ENCODE results near the gene AGAP1.

The AGAP1 gene

DNA sequence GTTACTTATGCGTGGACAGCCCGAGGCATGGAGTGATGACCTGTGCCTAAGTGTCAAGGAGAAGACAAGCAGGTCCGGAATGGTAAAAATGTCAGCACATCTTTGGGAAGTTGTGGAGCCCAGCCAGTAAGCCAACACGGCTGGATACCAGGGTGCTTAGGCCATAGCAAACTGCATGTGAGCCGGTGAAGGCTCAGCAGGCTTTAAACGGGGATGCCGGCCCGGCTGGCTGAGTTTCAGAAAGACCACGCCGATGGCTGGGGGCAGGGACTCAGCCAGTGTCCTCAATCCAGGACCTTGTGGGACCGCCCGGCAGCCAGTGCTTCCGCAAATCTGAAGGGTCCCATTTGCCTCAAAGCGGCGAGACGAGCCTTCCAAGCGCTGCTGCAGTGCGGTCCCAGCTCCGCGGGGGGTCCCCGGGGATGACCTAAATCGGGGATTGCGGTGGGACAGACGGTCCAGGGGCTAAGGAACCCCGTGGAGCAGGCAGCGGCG, 946 bp upstream of the AGAP1 start:
- DNase-seq = no peak

DNA sequence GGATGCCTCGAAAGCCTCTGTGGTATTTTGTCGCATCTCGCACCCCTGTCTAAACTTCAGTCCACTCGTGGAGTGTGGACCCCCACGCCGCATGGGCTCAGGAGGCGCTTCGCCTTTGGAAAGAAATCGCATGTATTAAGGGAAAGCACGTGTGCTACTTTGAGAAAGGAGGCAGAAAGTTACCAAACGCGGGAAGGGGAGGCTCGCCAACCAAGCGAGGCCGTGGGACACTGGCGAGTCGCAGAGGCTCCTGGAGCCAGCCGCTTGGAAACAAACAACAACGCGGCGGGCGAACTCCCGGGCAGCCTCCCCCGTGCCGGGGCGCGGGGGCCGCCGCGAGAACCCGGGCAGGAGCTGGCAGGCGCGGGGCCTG, 455 bp upstream of the AGAP1 start:
- DNase-seq = no peak

DNA sequence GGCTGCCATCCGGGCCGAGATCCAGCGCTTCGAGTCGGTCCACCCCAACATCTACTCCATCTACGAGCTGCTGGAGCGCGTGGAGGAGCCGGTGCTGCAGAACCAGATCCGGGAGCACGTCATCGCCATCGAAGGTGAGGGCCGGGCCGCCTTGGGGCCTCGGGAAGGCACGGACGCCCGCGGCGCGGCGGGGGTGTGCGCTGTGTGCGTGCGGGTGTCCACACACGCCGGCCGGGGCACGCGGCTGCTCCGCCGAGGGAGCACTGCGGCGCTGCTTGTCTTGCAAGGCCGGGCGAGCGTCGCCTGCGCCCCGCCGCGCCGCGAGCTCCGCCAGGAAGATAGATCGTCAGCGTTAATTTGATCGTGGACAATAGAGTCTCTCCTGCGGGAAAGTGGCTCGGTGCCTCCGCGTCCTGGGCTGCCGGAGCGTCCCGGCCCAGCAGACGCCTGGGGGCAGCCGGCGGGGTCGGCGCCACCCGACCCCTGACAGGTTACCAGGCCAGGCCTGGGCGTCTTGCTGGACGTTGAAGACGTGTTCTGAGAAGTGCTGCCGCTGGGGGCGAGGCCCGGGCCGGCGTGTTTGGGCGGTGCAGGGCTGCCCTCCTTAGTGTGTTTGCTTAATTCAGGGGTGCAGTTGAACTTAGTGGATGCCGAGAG, 1.0 kb downstream of the AGAP1 start:
- DNase-seq = no peak

DNA sequence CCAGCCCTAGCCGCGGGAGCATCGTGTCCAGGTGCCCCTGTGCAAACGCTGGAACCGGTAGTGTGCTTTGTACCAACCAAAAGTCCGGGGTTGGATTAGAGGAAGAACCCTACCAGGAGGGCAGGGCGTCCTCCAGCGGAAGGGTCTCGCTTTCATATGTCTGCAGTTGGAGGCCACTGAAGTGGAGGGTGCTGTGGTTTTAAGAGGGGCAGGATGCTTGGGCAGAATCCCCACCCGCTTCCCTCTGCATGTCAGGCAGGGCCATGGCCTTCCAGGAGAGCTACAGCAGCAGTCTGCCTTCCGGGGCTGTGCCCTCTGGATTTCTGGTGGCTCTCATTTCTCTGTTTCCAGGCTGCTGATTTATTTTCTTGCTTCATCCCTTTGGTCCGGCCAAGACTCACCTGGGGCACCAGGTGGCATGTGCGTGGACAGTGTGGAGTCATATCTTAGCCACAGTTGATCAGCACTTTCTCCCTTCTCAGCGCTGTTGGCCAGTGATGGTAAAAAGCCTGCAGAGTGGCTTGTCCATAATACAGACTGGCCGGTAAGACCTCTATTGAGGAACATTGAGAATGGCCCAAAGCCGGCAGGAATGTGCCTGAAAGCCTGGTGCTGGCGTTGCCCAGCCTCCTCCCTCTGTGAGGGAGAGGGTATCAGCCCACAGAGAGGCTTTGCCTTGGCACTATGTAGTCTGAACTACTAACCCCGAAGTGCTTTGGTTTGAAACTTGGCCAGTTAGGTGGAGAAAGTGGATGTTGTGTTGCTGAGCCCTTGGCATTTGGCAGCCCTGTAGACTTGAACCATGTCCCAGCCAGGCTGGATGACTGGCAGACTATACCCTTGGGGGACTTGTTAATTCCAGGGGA, 1.8 kb downstream of the AGAP1 start:
- no peak for DNase-seq

DNA sequence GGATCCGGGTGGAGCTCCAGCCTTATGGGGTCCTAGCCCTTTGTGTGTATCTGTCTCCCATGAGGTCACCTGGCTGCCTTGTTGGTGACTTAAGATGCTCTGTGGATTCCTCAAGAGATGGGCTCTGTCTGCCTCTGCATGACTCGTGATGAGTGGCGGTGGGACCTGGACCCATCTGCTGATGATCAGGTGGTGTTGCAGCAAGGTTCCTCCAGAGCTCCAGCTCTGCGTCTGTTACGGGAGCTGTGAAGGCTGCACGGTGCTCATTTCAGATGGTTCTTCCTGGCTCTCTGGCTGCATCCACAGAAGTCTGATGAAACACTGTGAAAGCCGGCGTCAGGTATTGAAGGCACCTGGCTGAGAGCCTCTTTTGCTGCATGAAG, 2.4 kb downstream of the AGAP1 start:
- no peak for DNase-seq

DNA sequence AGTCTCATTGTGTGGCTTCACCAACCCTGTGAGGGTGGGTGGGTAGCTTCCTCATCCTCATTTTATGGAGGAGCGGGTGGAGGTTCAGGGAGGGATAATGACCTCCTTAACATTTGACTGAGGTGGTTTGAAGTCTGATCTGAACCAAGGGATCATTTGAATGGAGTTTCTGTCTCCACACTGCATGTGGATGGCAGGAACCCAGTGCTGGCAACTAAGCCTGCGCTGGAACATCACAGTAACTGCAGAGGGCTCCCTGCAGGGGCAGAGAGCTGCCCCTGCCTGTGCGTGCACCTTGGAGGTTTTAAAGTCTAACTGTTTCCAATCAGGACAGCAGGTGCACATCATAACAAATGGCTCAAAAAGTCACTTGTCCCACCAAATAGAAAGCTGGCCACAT, 3.3 kb downstream of the AGAP1 start:
- no peak for DNase-seq

DNA sequence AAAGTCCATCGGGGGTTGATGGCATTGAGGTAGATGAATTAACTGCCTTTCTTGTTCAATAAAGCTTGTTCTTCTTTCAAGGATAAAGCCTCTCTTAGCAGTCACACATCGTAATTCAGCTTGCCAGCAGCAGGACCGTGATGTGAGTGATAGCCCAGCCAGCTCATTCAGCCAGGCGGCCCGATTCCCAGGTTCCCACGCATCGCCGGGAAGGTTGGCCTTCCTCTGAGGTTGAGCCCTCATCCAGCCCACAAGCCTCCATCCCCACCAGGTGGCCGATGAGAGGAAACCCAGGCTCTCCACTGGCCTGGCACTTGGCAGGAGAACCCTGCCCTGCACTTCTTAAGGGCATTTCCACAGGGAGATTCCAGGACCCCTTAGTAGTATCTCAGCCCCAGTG, 4.7 kb downstream of the AGAP1 start:
- DNase-seq = no peak

DNA sequence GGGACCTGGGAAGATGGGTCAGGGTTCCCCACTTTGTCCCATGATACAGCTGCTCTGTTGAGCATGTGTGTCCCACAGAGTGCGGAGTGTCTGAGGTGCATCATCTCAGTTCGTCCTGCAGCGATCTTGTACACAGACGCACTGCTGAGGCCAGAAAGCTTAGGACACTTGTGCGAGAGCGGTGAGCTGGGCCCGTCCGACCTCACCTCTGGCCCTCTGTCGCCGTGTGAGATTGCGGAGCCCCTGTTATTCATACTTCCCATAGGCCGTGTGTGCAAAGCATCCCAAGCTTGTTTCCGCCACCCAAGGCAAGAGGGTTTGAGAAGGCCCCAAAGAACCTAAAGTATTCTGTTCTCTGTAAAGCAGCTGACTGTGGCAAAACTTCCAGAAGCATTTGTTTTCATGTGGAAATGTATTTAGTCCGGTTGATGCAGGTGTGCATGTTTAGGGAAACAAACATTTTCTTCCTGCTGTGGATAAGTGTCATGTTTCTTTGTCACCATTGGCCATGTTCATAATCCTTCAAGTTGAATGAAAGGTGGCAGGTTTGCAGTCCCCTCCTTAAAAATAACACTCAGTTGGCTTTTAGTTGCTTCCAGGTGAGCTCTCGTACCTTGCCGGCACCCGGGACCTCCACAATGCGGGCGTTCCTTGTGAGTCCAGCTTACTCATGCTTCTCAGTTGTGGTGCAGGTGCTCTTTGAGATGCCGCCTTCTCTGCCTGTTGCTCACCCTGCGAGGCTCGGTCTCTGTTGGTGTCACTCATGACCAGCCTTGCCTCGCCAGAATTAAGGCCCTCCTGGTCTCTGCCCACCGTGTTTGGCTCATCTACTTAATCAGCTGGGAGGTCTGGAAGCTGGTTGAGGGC, 5.3 kb downstream of the AGAP1 start:
- DNase-seq = no peak

DNA sequence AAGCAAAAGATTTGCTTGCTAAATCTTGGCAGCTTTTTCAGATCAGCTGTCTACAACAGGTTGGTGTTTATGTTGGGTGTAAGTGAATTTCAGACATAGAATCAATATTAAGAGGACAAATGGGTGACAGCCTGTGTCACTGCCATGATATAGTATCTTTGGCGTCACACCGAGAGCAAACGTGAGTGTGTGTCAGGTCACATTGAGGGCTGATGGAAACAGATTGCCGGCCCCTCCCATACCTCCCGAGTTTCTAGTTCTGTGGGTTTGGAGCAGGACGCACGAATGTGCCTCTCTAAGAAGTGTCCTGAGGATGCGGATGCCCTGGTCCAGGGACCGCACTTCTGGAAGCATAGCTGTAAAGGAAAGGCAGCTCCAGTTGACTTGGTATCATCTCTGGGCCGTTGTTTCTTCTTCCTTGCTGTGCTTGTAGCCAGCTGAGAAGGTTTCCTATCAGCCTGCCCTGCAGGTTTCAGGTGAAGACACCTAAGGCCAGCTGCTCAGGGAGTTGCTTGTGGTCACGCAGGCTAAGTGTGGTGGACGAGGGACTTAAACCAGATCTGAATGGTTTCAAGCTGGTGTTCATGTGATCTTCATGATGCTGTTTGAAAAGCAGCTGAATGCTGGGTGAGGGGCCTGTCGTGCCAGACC, 6.4 kb downstream of the AGAP1 start:
- DNase-seq = no peak

DNA sequence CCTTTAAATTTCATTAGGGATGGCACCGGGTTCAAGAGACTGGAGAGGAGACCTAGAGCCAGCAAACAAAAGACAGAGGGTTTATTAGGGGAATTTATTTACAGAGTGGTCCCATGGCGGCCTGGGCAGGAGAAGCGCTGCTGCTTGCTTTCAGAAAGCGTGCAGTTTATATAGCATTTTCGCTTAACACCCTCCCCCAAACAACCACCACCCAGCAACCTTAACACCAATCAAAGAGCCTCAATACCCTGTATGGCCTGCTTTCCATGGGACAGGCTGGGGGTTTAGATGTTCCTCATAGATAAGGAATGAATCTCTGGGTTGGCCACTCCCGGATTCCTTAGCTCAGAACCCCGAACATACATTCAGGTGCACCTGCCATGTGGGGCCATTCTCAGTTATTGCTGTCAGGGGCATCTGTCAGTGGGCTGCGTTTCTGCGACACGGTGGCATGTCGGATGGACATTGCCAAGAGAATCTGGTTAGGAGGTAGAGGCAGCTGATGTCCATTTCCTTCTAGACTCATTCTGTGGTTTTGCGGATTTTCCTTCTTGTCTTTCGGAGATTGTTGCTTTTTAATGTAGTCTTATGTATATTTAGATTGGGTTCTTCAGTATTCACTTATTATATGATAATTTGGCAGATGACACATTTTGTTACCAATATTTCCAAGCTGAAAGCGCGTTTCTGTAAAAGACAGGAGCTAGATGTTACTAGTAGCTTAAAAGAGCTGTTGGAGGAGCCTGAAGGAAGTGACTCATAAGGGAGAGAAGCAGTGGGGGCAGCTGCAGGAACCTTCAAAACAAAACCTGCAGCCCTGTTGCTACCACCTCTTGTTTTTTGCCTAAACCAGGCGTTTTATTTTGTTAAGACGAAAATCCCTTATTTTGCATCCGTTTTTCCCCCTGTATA, 7.2 kb downstream of the AGAP1 start:
- no peak for DNase-seq

DNA sequence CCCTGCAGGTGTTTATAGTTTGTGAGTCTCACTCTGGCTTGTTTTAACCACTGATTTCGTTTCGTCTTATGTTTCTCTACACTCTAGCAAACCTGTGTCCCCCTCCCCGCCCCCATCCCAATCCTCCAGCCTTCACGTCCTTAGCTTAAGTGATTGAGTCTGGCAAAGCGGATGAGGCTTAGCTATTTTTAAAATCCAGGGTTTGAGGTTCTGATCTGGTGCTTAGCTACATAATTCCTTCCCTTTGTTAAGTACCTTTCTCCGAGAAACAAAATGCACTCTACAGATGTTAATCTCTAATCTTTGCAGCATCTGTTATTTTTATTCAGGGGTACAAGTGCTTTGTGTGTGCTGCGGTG, 7.8 kb downstream of the AGAP1 start:
- no peak for DNase-seq

DNA sequence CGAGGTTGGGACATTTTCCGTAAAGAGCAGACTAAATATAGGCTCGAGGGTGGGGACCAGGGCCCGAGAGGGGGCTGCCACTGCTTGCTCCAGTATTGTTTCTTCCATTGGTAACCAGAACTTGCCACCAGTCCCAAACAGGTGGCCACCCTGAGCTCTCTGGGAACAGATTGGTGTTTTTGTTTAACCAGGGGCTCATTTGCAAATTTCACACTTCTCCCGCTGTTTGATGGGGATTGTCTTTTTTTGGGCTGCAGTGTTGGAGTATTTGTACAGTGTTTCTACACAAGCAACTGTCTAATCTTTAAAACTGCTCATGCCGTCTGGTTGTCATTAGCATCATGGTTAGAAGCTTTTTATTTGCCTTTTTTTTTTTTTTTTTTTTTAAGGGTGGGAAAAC, 8.5 kb downstream of the AGAP1 start:
- no peak for DNase-seq

DNA sequence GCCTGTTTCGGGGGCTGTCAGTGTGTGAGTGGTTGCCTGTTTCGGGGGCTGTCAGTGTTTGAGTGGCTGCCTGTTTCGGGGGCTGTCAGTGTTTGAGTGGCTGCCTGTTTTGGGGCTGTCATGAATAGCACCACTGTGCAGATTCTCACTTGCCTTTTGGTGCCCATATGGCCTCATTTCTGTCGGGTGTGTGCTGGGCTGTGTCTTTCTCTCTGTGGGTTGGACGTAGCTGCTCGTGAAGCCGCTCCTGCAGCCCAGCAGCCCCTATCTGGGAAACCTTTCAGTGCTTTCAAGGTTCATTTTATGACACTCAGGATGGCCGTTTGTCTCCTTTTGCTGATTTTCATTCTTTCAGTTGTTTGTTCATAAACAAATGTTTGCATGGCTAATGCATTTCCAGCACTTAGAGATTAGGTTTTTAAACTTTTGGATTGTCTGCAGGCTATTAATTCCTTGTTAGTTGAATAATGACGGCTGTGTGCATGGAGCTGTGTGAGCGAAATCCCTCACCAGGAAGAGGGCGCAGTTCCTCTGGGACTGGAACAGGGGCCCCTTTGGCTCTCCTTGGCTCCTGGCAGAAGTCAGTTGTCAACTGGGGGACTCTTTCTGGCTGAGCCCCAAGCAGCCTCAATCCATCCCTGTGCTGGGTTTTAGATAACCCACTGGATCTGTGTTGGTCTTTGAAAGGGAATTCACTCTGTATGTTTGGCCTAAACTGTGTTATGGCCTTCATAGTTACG, 10.8 kb downstream of the AGAP1 start:
- no peak for DNase-seq

DNA sequence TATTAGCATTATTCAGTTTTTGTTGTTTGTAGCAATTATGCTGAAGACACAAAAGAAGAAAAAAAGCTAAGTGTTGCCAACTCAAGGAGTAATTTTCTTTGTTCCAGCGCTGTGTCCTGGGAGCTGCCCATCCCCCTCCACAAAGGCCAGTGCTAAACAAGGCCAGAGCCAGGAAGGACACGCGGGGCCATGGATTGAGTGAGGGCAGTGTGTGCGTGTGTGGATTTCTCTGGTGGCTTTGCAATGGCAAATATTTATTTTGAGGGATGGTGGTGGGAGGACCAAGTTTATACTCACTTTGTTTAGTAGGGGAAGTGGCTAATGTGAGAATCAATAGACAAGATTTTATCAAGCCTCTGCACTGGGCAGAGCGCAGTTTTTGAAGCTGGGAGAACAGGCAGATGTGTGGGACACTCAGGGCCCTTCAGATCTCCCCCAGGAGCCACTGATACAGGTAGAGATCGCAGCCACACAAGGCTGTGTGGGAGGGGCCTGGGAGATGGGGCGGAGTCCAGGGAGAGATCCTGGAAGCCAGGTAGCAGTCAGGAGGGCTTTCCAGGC, 11.4 kb downstream of the AGAP1 start:
- DNase-seq = no peak

DNA sequence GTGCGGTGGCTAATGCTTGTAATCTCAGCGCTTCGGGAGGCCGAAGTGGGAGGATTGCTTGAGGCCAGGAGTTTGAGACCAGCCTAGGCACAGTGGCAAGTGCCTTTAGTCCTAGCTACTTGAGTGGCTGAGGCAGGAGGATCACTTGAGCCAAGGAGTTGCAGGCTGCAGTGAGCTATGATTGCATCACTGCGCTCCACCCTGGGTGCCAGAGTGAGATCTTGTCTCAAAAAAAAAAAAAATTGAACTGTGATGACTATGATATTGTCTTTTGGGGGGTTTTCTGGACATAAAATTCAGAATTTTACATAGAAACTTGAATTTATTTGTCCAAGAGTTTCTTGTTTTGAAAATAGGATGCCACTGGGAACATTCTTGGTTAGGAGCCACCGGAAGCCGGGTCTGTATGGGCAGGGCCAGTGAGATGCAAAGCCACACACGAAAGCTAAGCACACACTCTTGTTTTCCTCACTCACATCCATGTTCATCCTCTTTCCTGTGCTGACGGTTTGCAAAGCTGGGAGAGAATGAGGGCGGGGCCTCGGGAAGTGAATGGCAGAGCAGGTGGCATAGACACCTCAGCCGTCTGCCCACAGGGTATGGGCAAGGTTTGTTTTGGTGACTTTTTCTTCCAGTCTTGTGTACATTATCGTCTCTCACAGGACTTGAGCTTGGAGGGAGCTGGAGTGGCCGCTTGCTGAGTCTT, 12.6 kb downstream of the AGAP1 start:
- no peak for DNase-seq

DNA sequence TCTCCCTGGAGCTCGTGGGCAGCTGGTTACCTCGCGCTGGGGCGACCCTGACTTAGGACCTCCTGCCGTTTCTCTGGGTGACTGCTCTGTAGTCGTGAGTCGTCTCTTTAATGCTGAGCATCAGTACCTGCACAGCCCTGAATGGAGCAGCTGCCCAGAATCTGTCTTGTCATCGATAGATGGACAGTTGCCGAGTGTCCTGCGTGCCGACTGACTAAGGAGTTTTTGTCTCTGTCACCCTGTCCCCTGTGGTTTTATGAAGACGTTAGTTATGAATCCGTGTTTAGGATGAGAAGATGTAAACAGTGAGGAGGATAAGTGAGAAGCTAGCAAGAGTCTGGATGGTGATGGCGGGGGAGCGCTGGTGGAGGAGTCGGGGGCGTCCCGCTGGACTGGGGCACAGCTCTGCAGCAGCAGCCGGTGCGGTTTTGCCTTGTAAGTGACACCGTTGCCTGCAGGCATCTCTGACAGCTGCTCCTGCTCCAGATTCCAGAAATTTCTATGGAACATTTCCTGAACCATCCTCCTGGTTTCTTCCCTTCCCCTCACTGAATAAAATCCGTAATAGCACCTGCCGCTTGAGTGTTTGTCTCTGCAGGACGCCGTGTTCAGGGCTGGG, 13.3 kb downstream of the AGAP1 start:
- no peak for DNase-seq

DNA sequence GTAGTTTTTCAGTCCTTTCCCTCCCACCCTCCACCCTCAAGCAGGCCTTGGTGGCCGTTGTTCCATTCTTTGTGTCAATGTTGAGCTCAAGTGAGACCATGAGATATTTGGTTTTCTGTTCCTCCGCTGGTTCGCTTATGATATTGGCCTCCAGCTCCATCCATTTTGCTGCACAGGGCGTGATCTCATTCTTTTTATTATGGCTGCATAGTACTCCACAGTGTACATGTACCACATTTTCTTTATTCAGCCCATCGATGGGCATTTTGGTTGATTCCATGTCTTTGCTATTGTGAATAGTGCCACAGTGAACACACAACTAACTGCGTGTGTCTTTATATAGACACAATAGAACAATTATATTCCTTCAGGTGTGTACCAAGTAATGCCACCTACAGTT, 14.1 kb downstream of the AGAP1 start:
- no peak for DNase-seq

DNA sequence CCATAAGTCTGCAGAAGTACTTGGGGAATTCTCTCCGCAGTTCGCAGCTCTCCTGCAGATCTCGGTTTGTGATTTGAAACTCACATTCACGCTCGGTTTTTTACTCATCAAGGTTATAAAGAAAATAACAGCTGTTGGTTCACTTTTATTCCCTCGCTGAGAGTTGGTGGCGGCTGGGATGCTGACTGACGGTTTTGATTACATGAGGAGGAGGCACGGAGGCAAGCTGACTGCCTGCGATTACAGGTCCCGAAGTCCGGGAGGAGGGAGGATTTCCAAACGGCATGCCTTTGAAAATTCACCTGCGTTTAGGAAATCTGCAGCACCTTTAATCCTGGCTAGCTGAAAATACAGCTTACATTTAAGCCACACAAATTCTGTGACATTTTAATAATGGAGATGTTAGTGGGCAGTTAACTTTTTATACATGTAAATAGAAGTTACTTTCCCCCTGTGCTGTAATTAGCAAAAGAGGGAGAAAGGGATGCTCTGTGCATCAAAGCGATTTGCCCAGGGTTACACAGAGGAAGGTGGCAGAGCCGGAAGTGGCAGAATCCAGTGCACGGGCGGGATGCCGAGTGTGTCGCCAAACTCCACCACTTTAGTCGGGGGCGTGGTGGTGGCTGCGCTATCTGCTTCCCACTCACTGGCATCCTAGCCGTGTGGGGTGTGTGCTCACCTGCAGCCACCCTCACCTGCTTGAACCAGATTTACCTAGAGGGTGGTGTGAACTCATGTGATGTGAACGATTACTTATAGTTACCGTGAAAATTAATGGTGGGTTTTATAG, 14.7 kb downstream of the AGAP1 start:
- DNase-seq = no peak

DNA sequence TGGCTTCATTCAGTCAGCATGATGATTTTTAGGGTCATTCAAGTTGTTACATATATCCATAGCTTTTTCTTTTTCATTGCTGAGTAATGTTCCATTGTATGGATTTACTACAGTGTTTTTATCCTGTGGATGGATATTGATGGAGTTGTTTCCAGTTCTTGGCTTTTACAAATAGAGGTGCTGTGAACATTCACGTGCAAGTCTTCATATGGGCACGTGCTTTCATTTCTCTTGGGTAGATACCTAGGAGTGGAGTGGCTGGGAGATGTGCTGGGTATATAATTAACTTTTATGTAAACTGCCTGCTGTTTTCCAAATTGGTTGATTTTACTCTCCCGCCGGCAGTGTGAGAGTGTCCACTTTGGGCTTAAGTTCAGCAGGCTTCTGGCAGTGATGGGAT, 16.5 kb downstream of the AGAP1 start:
- no peak for DNase-seq
